GM19438 (cell line): ENCODE measurements around the gene CARM1.
"Not testable (repeated sequence)": the region's sequence is repeated elsewhere in the genome, so short reads cannot be mapped to it uniquely, and the experiment has no call there.

Experiments
- ATAC-seq: cut with Tn5 transposase; IDR thresholded peaks from one replicate; pipeline ENCODE4 v1.9.1; 2021; ENCODE audit warnings: low read depth; ENCODE audit not compliant: unreplicated experiment

Gene CARM1

DNA sequence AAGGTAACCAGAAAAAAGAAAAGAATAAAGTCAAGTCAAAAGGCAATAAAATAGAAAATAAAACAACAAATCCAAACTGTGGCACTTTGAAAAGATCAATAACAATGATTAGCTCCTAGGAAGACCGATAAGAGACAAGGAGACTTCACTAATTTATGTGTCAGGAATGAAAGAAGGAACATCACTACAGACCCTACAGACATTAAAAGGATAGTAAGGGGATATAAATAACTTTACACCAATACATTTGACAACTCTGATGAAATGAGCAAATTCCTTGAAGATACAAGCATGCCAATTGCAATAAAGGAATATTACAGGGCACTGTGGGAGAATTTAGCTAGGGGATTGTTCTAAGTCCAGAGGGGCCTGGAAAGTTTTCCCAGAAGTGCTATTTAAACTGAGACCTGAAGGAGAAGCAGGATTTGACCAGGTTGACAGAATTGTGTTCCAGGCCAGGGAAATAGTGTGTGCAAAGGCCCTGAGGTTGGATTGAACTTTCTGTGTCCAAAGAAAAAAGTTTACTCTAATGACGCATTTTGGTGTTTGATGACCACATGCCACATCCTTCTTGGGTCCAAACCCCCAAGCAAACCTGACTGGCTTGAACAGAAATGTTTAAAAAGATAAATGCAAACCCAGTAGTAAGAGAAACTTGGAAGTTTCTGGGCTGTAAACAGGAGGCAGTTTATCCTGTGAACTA is 24.7 kb upstream of the CARM1 start:
- ATAC-seq: no peak

DNA sequence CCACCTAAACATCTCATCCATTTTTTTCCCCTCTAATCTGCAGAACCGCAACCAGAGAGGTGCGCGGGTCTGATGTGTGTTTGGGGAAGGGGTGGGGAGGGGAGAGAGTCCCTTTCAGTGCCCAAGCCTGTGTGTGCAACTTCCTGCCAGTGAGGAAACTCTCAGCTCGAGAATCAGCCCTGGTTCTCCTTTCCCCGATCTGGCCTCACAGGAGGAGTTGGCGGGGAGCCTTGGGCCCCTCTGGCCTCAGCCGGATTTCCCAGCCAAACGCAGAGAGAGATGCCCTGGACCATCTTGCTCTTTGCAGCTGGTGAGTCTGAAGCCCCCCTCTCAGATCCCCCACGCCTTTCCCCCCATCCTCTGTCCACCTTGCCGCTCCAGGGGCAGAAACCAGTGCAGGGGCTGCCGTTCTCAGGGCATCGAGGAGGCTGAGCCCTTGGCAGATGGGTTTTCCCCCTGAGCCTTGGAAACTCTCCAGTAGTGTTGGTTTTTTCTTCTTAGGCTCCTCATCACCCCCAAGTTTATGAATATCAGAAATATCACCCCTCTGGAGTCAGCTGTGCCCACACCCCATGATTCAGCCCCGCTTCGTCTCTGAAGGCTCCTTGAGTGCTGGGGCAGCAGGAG is 23.0 kb upstream of the CARM1 start, which contains the start of gene C19orf38:
C19orf38 (plus strand) TSS at position 186 of the 627 bp plus-strand sequence; CDS start at position 280, 94 bp downstream.
- ATAC-seq: no peak

DNA sequence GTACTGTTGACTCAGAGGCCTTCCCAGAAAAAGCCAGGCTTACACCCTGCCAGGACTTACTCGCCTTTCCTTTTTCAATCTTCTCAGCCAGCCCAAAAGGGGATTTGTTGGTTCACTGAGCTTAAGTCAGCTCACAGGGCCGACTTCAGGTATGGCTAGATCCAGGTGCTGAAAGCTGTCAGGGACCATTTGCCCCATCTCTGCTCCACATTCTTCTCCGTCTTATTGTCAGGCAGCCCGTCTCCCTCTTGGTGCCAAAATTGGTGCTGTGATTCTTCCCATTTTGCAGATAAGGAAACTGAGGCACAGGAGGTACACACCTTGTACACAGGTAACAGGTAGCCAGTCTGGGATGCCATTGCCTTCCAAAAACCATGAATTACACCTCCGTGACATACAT is 20.7 kb upstream of the CARM1 start:
- ATAC-seq: no peak

DNA sequence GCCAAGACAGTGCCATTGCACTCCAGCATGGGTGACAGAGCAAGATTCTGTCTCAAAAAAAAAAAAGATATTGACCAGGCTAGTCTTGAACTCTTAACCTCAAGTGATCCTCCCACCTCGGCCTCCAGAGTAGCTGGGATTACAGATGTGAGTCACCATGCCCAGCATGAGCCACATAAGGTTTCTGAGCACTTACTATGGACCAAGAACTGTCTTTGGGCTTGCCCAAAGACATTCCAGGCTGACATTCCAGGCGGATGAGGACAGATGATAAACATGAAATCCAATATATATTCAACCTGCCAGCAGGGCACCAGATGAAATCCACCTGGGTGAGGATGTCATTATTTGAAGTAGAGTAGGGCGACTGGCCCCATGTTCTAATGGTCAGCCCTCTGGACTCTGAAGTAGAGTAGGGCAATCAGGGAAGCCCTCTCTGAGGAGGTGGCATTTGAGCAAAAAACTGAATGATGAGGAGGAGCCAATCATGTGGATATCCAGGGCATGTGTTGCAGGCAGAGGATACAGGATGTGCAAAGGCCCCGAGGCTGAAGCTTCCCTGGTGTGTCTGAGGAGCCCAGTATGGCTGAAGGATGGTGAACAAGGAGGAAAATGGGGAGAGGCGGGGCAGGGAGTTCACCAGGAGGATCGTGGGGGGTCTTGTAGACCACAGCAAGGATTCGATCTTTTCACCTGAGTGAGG is 19.1 kb upstream of the CARM1 start:
- ATAC-seq: no peak

DNA sequence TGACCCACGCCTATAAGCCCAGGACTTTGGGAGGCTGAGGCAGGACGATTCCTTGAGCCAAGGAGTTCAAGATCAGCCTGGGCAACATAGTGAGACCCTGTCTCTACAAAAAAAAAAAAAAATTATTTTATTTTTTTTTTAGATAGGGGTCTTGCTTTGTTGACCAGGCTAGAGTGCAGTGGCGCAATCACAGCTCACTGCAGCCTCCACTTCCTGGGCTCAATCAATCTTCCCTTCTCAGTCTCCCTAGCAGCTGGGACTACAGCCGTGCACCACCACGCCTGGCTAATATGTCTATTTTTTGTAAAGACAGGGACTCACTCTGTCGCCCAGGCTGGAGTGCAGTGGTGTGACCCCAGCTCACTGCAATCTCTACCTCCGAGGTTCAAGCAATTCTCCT is 18.4 kb upstream of the CARM1 start:
- ATAC-seq: no peak

DNA sequence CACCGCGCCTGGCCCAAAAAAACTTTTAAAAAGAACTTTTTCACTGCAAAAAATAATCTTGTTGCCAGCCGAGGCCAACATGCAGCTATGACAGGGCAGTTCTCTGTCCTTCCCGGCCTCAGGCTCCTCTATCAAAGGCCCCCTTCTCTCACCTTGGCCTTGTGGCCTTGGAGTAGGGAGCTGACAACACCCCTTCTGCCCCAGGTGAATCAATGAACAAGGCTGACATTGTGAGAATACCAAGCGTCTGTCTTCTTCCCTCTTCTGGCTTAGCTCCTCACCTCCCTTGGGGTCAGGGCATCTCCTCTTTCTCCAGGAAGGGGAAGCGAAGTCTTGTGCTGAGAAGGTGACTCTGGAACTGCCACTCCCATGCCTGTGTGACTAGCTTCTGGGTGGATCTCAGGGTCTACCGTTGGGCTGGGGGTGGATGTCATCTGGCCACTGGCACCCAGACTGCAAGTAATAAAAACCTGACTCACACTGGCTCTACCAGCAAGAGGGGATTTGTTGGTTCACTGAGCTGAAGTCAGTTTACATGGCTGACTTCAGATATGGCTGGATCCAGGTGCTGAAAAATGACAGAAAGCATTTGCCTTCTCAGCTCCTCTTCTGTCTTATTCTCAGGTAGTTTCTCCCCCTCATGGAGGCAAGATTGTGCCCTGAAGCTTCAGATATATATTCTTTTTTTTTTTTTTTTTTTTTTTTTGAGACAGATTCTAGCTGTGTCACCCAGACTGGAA is 16.8 kb upstream of the CARM1 start:
- no peak for ATAC-seq

DNA sequence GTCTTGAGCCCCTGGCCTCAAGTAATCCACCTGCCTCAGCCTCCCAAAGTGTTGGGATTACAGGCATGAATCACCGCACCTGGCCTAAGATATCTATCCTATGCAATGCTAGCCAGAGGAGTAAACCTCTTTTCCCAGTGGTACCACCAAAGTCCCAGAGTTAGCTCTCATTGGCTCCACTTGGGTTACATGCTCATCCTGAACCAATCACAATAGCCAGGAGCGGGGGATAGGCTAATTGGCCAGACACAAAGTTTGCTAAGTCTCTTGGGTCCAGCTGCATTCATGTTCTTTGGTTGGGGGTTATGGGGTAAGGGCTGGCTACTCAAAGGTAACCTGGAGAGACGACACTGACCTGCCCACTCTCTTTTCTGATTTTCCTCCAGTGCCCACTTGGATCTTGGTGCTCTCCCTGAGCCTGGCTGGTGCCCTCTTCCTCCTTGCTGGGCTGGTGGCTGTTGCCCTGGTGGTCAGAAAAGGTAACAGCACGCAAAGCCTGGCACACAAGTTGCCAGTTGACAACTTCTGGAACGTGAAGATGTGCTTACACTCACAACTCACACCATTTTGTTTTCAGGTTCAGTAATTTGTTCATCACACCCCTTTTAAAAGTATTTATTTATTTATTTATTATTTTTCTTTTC is 15.4 kb upstream of the CARM1 start:
- no peak for ATAC-seq

DNA sequence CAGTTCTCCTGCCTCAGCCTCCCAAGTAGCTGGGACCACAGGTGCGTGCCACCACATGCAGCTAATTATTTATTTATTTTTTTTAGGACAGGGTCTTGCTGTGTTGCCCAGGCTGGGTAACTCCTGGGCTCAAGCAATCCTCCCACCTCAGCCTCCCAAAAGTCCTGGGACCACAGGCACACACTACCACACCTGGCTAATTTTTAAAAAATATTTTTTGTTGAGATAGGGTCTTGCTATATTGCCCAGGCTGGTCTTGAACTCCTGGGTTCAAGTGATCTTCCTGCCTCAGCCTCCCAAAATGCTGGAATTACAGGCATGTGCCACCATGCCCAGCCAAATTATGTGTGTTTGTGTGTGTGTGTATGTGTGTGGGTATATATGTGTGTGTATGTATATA is 14.5 kb upstream of the CARM1 start:
- ATAC-seq: not testable (repeated sequence)

DNA sequence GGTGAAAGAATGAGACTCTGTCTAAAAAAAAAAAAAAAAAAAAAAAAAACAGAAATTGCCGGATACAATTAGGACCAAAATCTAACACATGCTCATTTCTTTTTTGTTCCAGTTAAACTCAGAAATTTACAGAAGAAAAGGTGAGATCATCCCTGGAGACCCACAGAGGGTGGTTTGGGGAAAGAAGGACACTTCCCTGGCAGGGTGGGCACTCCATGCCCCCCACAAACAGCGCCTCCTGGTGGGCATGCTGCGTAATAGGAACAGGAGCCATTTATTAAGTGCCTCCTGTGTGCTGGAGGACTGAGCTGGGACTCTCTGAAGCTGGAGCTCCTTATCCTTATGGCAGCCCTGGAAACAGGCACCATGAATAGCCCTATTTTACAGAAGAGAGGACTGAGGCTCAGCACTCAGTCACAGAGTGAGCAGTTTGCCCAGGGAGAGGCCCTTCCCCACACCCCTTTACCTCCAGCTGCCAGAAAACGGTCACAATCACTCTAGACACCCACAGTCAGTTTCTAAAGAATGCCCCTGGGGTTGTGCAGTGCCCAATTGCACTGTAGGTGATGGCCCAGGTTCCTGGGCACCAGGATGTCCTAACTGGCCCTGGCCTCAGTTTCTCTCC is 13.0 kb upstream of the CARM1 start:
- no peak for ATAC-seq

DNA sequence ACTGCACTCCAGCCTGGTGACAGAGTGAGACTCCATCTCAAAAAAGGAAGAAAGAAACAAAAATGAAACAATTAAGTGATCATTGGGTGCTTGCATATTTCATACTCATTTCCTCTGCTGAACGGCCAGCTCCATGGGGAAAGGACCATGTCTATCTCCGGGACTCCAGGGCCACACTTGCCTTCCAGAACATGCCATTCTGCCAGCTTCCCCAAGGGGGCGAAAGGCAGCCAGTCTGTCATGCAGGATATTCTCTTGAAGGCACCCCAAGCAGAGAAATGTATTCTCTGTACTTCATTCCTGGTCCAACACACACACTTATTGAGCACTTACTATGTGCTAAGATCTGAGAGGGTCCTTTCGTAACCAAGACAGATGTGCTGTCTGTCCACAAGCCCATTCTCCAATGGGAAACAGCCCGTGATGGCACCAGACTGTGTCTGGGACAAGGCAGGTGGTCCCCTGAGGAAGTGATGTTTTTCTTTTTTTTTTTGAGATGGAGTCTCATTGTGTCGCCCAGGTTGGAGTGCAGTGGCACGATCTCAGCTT is 10.2 kb upstream of the CARM1 start:
- no peak for ATAC-seq

DNA sequence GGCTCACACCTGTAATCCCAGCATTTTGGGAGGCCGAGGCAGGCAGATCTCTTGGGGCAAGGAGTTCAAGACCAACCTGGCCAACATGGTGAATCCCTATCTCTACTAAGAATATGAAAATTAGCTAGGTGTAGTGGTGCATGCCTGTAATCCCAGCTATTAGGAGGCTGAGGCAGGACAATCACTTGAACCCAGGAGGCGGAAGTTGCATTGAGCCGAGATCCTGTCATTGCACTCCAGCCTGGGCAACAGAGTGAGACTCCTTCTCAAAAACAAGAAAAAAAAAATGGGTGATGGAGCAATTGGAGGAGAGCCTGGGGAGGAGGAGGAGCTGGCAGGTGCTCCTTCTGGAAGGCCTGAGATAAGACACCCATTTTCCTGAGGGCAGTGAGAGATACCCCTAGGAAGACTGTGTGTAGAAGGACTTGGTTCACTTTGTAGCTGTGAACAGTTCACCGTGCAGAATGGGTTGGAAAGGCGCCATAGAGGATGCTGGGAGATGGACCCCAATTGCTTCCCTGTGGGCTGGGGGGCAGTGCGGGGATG is 8.7 kb upstream of the CARM1 start:
- ATAC-seq: no peak

DNA sequence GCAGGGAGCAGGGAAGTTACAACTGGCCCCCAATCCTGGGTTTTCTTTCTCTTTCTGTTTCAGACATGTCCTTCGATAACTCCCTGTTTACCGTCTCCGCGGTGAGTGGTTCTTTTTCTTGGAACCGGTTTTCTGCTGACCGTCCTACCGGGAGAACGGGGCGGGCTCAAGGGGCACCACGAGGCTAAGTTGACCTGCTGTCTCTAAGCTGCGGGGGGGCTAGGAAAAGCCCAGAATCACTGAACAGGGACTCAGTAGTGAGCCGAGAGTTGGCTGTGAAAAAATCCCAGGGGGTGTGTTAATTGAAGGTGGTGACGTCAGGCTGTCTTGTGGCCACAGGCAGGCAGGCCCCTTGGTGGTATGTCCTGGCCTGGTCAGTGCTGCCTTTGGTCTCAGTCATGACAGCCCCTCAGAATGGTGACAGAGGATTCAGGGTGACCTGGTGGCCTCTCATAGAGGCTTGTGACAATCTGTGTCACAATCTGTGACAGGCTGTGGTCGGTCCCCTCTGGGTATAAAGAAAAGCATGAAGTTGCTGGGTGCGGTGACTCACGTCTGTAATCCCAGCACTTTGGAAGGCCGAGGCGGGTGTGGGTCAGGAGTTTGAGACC is 8.1 kb upstream of the CARM1 start:
- no peak for ATAC-seq

DNA sequence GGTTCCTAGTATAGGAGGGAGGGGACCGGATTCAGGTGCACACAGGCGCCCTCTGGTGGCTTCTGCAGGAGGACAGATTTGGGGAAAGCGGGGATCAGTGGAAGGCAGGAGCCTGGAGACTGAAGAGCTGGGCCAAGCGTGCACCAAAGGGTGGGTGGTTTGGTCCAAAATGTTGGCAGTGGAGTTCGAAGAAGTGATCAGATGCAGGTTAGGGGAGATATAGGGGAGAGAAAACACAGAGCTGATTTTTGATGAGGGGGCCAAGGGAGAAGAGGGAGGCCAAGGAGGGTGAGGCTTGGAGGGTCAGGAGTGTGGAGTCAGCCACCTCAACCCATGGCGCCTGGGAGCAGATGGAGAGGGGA is 6.8 kb upstream of the CARM1 start:
- ATAC-seq: no peak

DNA sequence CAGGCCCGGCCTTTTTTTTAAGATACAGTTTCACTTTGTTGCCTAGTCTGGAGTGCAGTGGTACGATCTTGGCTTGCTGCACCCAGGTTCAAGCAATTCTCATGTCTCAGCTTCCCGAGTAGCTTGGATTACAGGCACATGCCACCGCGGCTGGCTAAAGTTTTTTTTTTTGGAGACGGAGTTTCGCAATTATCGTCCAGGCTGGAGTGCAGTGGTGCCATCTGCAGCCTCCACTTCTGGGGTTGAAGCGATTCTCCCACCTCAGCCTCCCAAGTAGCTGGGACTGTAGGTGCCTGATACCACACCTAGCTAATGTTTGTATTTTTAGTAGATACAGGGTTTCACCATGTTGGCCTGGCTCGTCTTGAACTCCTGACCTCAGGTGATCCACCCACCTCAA is 4.9 kb upstream of the CARM1 start:
- ATAC-seq: no peak

DNA sequence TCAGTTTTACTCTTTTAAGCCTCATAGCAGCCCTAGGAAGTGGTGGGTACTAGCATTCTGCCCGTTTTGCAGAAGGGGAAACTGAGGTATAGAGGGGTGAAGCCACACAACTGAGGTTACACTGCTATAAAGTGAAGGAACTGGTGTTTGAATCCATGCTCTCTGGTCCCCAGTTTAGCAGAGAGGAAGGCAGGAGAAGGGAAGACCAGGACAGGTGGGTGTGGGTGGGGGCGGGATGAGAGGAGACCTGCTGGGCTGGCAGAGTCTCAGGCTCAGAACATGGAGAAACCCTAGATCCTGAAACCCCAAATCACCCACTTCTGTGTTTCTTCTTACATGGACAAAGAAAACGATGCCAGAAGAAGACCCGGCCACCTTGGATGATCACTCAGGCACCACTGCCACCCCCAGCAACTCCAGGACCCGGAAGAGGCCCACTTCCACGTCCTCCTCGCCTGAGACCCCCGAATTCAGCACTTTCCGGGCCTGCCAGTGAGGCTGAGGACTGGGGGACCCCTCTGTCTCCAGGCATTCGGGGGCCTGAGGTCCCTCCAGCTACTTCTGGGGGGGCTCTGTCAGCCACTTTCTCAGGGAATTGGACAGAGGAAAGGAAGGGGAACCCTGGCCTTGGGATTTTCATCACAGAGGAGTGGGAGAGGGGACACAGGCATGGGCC is 2.3 kb upstream of the CARM1 start:
- no peak for ATAC-seq

DNA sequence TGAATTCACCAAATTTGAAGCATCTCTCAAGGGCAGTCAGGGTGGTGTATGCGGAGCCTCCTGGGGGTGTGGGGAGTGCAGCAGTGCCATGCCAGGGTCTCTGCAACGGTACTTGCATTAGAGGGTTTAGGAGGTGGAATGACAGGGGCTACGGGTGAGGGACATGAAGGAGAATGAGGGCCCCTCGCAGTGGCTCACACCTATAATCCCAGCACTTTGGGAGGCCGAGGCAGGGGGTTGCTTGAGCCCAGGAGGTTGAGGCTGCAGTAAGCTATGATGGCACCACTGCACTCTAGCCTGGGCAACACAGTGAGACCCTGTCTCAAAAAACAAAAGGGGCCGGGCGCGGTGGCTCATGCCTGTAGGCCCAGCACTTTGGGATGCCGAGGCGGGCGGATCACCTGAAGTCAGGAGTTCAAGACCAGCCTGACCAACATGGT is 1.5 kb upstream of the CARM1 start:
- not testable (repeated sequence) for ATAC-seq

DNA sequence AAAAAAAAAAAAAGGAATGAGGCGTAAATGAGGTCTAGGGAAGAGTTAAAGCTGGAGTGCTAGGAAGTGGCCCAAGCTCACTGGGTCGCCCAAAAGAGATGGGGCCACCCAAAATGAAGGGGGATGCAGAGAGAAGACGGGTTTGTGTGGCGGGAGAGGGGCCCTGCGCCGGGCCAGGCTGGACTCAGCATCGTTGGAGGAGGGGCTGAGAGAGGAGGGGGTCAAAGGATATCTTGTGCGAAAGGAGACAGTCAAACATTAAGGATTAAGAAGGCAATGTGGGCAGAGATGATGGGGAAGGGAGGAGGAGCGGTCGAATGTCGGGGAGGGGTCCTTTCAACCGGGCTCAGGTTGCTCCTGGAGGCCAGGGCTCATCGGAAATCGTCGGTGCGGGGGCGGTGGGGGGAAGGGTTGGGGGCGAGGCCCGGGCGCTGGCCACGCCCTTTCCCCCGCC is 825 bp upstream of the CARM1 start:
- no peak for ATAC-seq

DNA sequence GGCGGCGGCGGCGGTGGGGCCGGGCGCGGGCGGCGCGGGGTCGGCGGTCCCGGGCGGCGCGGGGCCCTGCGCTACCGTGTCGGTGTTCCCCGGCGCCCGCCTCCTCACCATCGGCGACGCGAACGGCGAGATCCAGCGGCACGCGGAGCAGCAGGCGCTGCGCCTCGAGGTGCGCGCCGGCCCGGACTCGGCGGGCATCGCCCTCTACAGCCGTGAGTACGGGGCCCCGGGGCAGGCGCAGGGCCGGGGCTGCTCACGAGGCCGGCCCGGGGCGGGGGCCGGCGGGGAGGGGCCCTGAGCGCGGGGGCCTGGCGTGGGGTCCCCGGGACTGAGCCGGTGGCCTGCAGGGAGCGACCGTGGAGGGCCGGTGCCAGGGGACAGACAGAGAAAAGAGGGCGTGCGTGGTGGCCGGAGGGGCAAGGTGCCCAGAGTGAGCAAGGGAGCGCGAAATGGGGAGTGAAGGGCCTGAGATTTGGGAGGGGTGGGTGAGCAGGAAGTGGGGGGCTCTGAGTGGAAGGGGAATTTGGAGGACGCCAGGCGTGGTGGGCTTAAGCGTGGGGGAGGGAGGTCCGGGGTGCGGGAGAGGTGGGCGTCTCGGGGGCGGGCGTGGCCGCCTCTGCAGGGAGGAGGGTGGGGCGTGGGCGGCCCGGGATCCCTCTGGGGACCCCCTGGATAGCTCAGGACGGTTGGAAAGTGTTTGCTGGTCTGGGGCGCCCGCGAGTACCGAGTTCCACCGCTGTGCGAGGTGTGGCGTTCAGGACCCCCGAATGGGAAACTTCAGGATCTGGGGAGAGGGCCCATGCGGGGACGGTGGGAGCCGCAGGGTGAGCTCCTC is 575 bp downstream of the CARM1 start:
- no peak for ATAC-seq
